ENCODE measurements around the gene SARS2.
"Not testable (repeated sequence)": the region's sequence is repeated elsewhere in the genome, so short reads cannot be mapped to it uniquely, and the experiment has no call there.

SARS2 gene

GRCh38 chr19:38889803-38890202 lies 40.8 kb downstream of the SARS2 start:
- DNase-seq, result no peak

GRCh38 chr19:38888876-38889275 lies 41.7 kb downstream of the SARS2 start:
- no peak for DNase-seq

DNA sequence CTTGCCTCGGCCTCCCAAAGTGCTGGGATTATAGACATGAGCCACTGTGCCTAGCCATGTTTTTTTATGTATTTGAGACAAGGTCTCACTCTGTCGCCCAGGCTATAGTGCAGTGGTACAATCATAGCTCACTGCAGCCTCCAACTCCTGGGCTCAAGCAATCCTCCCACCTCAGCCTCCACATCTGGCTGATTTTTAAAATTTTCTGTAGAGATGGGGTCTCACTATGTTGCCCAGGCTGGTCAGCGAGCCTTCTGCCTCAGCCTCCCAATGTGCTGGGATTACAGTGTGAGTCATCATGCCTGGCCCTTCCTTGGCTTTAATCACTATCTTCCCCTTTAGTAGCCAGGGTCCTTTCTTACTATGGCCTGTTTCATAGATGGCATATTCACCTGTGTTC lies 45.9 kb downstream of the SARS2 start:
- not testable (repeated sequence) for DNase-seq

GRCh38 chr19:38883286-38883685 lies 47.3 kb downstream of the SARS2 start:
- DNase-seq, result no peak

- DNase-seq, result no peak
Measured at GRCh38 chr19:38880882-38881609, 49.5 kb downstream of the SARS2 start.

GRCh38 chr19:38880076-38880881 lies 50.3 kb downstream of the SARS2 start:
- DNase-seq, result no peak

DNA sequence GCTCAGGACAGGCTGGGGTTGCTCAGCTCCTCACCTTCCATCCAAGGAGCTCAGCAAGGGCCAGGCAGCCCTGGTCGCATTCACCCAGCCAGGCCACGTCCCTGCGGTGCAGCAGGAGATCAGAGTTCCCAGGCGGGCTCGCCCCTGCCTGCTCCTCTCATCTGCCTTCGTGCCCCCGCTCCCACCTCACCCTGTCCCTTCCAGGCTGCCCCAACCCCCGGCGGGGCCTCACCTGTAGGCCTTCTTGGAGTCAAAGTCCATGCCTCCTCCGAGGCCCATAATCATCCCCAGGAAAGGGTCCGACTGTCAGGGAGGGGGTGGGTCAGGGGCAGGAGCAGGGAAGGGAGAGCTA lies 51.2 kb downstream of the SARS2 start:
- no peak for DNase-seq

DNA sequence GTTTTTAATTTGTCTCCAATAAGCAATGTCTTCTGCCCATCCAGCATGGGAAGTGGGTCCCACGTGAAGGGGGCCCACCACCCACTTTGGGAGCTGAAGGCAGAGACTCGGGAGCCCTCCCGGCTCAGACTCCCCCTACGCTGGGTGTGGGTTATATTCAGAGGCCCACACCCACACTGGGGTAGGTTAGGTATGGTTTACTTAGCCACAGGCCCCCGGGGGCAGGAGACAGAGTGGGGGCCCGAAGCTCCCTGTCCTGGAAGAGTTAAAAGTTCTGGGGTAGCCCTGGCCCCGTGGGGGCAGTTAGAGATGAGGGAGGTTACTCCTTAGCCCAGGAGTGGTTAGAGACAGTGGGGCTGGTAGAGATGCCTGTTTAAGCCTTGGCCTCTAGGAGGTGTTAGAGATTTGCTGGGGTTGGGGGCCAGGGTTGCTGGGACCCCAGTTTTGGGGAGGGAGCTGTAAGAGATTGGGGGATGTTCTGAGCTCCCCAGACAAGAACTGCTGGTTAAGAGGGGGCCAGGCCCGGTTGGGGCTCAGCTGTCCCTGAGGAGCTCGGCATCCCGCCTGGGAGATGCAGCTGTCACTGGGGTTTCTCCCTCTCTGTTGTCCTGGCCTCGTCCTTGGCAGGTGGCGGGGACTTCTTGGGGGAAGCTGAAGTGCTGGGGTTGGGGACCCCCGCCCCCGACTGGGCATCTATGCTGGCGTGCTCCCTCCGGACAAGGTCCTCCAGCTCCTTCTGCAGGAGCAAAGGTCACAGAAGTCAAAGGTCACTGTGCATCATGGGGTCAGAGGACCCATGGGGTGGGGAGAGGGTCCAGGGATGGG lies 51.8 kb downstream of the SARS2 start:
- DNase-seq, result no peak

DNA sequence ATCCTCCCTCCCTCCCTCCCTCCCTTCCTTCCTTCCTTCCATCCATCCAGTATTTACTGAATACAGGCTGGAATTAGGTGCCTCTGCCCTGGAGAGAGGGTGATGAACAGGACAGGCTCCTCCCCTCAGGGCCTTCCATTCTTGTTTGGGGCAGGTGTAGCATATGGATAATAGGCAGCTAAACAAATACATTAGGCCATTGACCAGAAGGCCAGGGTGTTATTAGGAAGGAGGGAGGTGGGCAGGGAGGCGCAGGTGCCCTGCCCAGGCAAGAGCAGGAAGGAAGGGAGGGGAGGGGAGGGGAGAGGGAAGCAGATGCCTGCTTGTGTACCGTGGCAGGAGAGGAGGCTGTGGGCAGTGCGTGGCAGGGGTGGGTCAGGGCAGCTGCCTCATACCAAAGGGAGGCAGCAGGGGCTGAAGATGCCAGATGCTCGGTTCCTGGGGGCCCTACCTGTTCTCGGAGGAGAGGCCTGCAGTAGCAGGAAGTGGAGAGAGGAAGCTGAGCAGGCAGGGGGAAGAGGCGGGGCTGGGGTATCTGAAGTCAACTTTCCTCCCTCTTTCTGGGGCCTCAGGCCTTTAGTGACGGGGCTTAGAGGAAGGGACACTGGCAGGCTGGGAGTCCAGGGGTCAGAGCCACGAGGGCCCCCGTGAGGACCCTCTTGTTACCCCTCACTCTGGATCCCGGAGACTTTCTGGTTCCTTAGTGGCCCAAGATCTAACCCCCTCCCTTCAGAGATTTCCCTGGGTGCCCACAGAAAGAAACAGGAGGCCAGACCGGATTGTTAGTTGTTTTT lies 52.6 kb downstream of the SARS2 start, which contains the start of gene RINL:
Gene RINL, minus strand, starts transcription at position 495 of the 794 bp plus-strand sequence. CDS start 1,533 bp downstream, outside the sequence.
- DNase-seq, result no peak

- DNase-seq, result no peak
Measured at GRCh38 chr19:38875656-38876395, 54.7 kb downstream of the SARS2 start.

DNA sequence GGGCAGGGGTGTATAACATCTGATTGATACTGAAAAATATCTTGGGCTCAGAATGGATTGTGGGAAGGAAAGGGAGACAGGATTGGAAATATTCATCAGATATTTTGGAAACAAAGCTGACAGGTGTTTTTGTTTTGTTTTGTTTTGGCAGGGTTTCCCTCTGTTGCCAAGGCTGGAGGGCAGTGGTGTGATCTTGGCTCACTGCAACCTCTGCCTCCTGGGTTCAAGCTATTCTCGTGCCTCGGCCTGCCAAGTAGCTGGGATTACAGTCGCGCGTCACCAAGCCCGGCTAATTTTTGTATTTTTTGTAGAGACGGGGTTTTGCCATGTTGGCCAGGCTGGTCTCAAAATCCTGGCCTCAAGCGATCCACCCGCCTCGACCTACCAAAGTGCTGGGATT lies 57.2 kb downstream of the SARS2 start:
- DNase-seq, result not testable (repeated sequence)

GRCh38 chr19:38870612-38871011 lies 60.0 kb downstream of the SARS2 start:
- DNase-seq, result no peak

- peak; percentile 47 for DNase-seq
Measured at GRCh38 chr19:38869836-38870607, 60.5 kb downstream of the SARS2 start.

- DNase-seq, result no peak
Measured at GRCh38 chr19:38869160-38869835, 61.3 kb downstream of the SARS2 start.

DNA sequence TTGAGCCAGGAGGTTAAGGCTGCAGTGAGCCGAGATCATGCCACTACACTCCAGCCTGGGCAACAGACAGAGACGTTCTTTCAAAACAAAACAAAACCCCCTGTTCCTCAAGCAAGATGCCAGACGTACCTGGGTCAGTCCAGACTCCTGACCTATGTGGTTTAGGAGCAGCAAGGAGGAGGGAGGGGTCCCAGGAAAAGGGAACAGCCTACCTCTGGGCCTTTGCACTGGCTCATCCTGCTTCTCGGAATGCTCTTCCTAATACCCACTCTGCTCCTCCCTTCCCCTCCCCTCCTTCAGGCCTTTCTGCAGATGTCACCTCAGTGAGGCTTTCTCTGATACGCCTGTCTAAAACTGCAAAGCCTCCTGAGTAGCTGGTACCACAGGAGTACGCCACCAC lies 62.0 kb downstream of the SARS2 start:
- DNase-seq, result no peak

GRCh38 chr19:38867171-38867780 lies 63.3 kb downstream of the SARS2 start:
- no peak for DNase-seq

Measured in GOT3 (cell line).